ENCODE data around the gene PEX12.

- TF ChIP-seq CTCF (conservative IDR thresholded peaks at IDR 0.05) = no peak
- no peak for TF ChIP-seq EZH2 (IDR thresholded peaks at IDR 0.05; ENCODE audit: low read depth)
Measured at GRCh38 chr17:35618628-35619027, 40.3 kb upstream of the PEX12 start.

All from PC-9 (cell line).